DOHH2 (cell line): ENCODE results near the gene AGER.

Source experiments
- EZH2phosphoT487 ChIP-seq: fragments of 200-600 bp; sonication (generic); IDR thresholded peaks from 2 replicates; pipeline ENCODE4 v1.6.1; 2017; ENCODE audit warnings: borderline replicate concordance, mild to moderate bottlenecking, antibody characterized with exemption, low read length, moderate library complexity, mixed read lengths
- TF ChIP-seq, protein P1 (sequence below): fragments of 200-600 bp; sonication (generic); IDR thresholded peaks from one replicate; pipeline ENCODE4 v1.5.1; 2014; ENCODE audit warnings: antibody characterized with exemption, mild to moderate bottlenecking, low read depth, low read length; ENCODE audit not compliant: poor library complexity, severe bottlenecking

- TF ChIP-seq, protein P1, sequence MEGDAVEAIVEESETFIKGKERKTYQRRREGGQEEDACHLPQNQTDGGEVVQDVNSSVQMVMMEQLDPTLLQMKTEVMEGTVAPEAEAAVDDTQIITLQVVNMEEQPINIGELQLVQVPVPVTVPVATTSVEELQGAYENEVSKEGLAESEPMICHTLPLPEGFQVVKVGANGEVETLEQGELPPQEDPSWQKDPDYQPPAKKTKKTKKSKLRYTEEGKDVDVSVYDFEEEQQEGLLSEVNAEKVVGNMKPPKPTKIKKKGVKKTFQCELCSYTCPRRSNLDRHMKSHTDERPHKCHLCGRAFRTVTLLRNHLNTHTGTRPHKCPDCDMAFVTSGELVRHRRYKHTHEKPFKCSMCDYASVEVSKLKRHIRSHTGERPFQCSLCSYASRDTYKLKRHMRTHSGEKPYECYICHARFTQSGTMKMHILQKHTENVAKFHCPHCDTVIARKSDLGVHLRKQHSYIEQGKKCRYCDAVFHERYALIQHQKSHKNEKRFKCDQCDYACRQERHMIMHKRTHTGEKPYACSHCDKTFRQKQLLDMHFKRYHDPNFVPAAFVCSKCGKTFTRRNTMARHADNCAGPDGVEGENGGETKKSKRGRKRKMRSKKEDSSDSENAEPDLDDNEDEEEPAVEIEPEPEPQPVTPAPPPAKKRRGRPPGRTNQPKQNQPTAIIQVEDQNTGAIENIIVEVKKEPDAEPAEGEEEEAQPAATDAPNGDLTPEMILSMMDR, result no peak
- TF ChIP-seq EZH2phosphoT487, result no peak
Measured at GRCh38 chr6:32198345-32198696, 14.3 kb upstream of the AGER start.
